Activated naive CD8-positive, alpha-beta T cell treated with anti-CD3 and anti-CD28 coated beads, Interleukin-2, amount 10 ng/mL, durations not matched to agents 7 days and 5 days (primary cell): Measurements from ENCODE around the gene CD4. TPM values are rescaled to one million over a fixed set of nuclear protein-coding genes. Genes with fewer than 3 reads are reported as not detected.

Experiments
- ATAC-seq: fragments of 150-1000 bp; cut with Tn5 transposase; one replicate; pipeline ENCODE4 v1.10.0; 2021; ENCODE audit warnings: low read depth, moderate library complexity
- POLR2A ChIA-PET: fragments of 350-600 bp; sonication (Branson Sonifier 250); formaldehyde crosslinking; loops from one replicate; lab custom pipeline; 2021; ENCODE audit warnings: antibody characterized with exemption; lab: Charles Lee
- DNase-seq: peaks from one replicate; pipeline ENCODE4 v3.0.0; 2021
- H3K27ac Mint-ChIP-seq: one replicate; pipeline ENCODE4 v1.8.0; 2022; ENCODE audit warnings: mild to moderate bottlenecking, mixed read lengths
- H3K27me3 Mint-ChIP-seq: one replicate; pipeline ENCODE4 v1.8.0; 2022; ENCODE audit warnings: mild to moderate bottlenecking, moderate library complexity, mixed read lengths
- H3K36me3 Mint-ChIP-seq: one replicate; pipeline ENCODE4 v1.8.0; 2021; ENCODE audit warnings: mild to moderate bottlenecking, mixed read lengths
- H3K4me1 Mint-ChIP-seq: one replicate; pipeline ENCODE4 v1.8.0; 2021; ENCODE audit warnings: mixed read lengths
- H3K4me3 Mint-ChIP-seq: one replicate; pipeline ENCODE4 v1.8.0; 2022; ENCODE audit warnings: mild to moderate bottlenecking, moderate library complexity, mixed read lengths
- H3K9me3 Mint-ChIP-seq: one replicate; pipeline ENCODE4 v1.8.0; 2021; ENCODE audit warnings: mixed read lengths
- total RNA-seq, 2 experiments: library from RNA; stranded (reverse); gene quantifications; one replicate each; pipeline ENCODE4 v1.2.3, GENCODE V29; 2021

Gene CD4
- total RNA-seq, 2 experiments from 2014 or later = 2.6 to 3.0 TPM

DNA sequence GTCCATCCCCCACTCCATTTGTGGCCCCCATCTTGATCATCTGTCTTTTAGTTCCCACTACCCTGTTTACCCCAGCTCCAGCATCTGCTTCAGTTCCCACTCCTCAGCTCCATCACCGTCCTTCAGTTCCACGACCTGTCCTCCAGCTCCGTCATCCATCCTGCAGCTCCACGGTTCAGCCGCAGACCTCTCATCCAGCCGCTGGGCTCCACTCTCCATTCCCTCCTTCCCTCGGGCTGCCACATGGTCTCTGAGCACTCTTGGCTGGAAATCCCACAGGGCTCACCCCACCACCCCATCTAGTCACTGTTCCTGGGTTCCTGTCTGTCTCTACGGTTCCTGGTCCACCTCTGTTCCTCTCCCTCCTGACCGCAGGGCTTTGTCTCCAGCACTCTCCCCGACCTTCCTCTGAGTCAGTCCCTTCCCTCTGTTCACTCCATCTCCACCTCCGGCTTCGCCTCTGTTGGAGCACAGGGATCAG lies 35.6 kb downstream of the CD4 start:
- Mint-ChIP-seq H3K27ac (no peak overlapping the region), H3K4me3 (no peak overlapping the region), H3K36me3 (no peaks in the 10 kb centered on the region), H3K9me3 (no peaks in the 10 kb centered on the region), H3K27me3 (peaks cover 74% of the 10 kb centered on the region), H3K4me1 (peaks cover 25% of the 10 kb centered on the region)
- DNase-seq (peak; percentile 29), ATAC-seq (no peak)
- POLR2A ChIA-PET = interaction anchor here (0.9 kb wide), 1 partner anchor 16 kb away, joined by 3 read pairs; no protein-coding TSS in a partner anchor

DNA sequence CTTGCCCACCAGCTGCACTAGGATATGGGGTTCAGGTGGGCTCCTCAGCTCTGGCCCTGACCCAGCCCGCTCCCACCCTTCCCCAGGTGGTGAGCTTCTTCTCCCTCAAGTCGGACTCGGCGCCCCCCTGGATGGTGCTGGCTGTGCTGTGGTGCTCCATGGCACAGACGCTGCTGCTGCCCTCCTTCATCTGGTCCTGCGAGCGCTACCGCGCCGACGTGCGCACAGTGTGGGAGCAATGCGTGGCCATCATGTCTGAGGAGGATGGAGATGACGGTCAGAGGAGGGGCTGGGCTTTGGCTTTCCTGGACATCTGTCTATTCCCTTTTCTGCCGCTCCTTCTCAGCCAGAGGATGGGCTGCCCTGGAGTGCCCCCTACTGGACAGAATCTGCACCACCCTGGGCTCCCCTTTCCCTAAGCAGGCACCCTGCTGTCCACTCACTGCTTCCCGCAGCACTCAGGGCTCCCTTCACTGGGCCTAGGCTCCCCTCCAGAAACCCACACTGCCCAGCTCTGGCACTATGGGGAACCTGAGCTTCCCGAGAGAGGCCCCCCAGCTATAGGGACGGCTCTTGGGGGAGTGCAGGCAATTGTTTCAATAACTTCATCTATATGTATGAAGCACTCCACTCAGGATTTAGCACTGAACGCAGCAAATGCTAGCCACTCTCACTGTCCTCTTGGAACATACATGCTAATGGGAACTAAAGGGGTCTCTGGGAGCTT lies 36.2 kb downstream of the CD4 start:
- ATAC-seq (peak; percentile 62), DNase-seq (peak; percentile 86)
- H3K4me3 Mint-ChIP-seq = no peak overlapping the region
- no peaks in the 10 kb centered on the region for H3K9me3 Mint-ChIP-seq
- peaks cover 25% of the 10 kb centered on the region for H3K4me1 Mint-ChIP-seq
- no peaks in the 10 kb centered on the region for H3K36me3 Mint-ChIP-seq
- peaks cover 76% of the 10 kb centered on the region for H3K27me3 Mint-ChIP-seq
- POLR2A ChIA-PET = interaction anchor here (0.9 to 1.4 kb wide), 2 partner anchors 17 to 73 kb away, joined by 3 to 5 read pairs; partner anchors contain the start of gene MLF2
- no peak overlapping the region for H3K27ac Mint-ChIP-seq

GRCh38 chr12:6826125-6826733 lies 36.9 kb downstream of the CD4 start:
- POLR2A ChIA-PET = interaction anchor here (1.4 kb wide), 1 partner anchor 73 kb away, joined by 5 read pairs; the partner anchor contains the start of gene MLF2
- DNase-seq (peak; percentile 30), ATAC-seq (no peak)
- Mint-ChIP-seq H3K27me3 (peaks cover 73% of the 10 kb centered on the region), H3K4me3 (no peak overlapping the region), H3K36me3 (no peaks in the 10 kb centered on the region), H3K4me1 (peaks cover 20% of the 10 kb centered on the region), H3K9me3 (no peaks in the 10 kb centered on the region), H3K27ac (no peak overlapping the region)

DNA sequence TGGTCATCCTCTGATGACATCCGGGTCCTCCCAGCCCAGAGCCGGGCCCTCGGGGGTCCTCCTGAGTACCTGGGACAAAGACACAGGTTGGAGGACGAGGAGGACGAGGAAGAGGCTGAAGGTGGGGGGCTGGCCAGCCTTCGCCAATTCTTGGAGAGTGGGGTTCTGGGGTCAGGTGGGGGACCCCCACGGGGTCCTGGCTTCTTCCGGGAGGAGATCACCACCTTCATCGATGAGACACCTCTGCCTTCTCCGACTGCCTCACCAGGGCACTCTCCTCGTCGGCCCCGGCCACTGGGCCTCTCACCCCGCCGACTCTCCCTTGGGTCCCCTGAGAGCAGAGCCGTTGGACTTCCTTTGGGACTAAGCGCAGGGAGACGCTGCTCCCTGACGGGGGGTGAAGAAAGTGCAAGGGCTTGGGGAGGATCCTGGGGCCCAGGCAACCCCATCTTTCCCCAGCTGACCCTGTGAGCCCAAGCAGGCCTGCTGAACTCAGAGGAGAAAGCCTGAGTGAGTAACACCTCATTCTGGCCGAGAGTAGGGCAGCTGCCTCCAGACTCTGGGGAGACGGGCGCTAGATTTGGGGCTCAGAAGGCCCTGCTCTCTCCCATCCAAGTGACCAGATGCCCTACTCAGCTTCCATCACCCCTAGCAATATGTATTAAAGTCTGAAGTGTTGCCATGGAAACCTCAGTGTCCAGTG lies 37.6 kb downstream of the CD4 start:
- Mint-ChIP-seq H3K4me1 (peaks cover 17% of the 10 kb centered on the region), H3K4me3 (peak overlapping the region; percentile 58), H3K27me3 (peaks cover 73% of the 10 kb centered on the region), H3K36me3 (no peaks in the 10 kb centered on the region), H3K9me3 (no peaks in the 10 kb centered on the region), H3K27ac (no peak overlapping the region)
- ATAC-seq = no peak
- POLR2A ChIA-PET = interaction anchor here (1.4 kb wide), 1 partner anchor 74 kb away, joined by 5 read pairs; the partner anchor contains the start of gene MLF2
- peak; percentile 32 for DNase-seq

DNA sequence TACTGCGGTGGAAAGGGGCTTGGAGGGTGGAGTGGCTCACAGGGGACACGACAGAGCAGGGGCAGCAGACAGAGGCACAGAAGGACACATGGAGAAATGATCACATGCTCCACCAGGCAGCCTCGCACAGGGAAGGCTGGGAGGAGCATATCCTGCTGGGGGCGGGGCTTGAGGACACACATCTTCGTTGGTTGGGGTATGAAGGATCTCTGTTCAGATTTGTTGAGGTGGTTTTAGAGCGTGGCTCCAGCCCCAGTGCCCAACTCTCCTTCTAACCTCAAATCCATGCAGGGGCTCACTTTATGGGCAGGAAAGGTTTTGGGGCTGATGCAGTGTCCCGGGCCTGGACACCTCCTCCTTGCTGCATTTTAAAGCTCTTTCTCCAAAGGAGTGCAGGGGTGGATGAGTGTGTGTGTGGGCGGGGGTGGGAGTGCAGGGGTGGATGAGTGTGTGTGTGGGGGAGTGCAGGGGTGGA lies 38.1 kb downstream of the CD4 start:
- no peak overlapping the region for H3K27ac Mint-ChIP-seq
- peaks cover 71% of the 10 kb centered on the region for H3K27me3 Mint-ChIP-seq
- H3K9me3 Mint-ChIP-seq = no peaks in the 10 kb centered on the region
- POLR2A ChIA-PET = interaction anchor here (1.7 kb wide), 1 partner anchor 24 kb away, joined by 5 read pairs; the partner anchor contains the start of gene CDCA3
- peak overlapping the region; percentile 58 for H3K4me3 Mint-ChIP-seq
- DNase-seq (peak; percentile 54), ATAC-seq (no peak)
- H3K4me1 Mint-ChIP-seq = peaks cover 15% of the 10 kb centered on the region
- H3K36me3 Mint-ChIP-seq = no peaks in the 10 kb centered on the region

- DNase-seq (peak; percentile 63), ATAC-seq (peak; percentile 44)
- H3K4me1 Mint-ChIP-seq = peaks cover 15% of the 10 kb centered on the region
- peaks cover 64% of the 10 kb centered on the region for H3K27me3 Mint-ChIP-seq
- H3K27ac Mint-ChIP-seq = peak within 1 kb of the TSS; percentile 70
- no peaks in the 10 kb centered on the region for H3K9me3 Mint-ChIP-seq
- POLR2A ChIA-PET = interaction anchor here (1.1 to 1.7 kb wide), 3 partner anchors 23 to 45 kb away, joined by 3 to 5 read pairs (median 4); partner anchors contain the start of genes CD4, CDCA3 and SPSB2
- H3K4me3 Mint-ChIP-seq = peak within 1 kb of the TSS; percentile 84
- no peaks in the 10 kb centered on the region for H3K36me3 Mint-ChIP-seq
These were observed 38.9 kb downstream of the CD4 start, which contains the start of gene P3H3 for GRCh38 chr12:6827982-6828780. Gene P3H3, plus strand, starts transcription at chr12:6828407. Its CDS starts 34 bp downstream, at chr12:6828441.

- Mint-ChIP-seq H3K27me3 (peaks cover 61% of the 10 kb centered on the region), H3K9me3 (no peaks in the 10 kb centered on the region), H3K4me1 (peaks cover 15% of the 10 kb centered on the region), H3K4me3 (peak overlapping the region; percentile 82), H3K36me3 (no peaks in the 10 kb centered on the region), H3K27ac (peak overlapping the region; percentile 70)
- ATAC-seq (peak; percentile 50), DNase-seq (peak; percentile 64)
- POLR2A ChIA-PET = interaction anchor here (0.6 to 1.7 kb wide), 5 partner anchors 22 to 249 kb away, joined by 3 to 7 read pairs (median 5); partner anchors contain the start of genes CD4, CDCA3, MLF2 and SPSB2
These were observed 39.6 kb downstream of the CD4 start for GRCh38 chr12:6828781-6829535.

- DNase-seq (no peak), ATAC-seq (no peak)
- H3K4me1 Mint-ChIP-seq = peaks cover 15% of the 10 kb centered on the region
- H3K36me3 Mint-ChIP-seq = no peaks in the 10 kb centered on the region
- POLR2A ChIA-PET = interaction anchor here (0.6 to 1.4 kb wide), 5 partner anchors 41 to 250 kb away, joined by 3 to 7 read pairs (median 4); partner anchors contain the start of genes CD4, MLF2 and SPSB2
- H3K4me3 Mint-ChIP-seq = peak overlapping the region; percentile 82
- peaks cover 58% of the 10 kb centered on the region for H3K27me3 Mint-ChIP-seq
- H3K9me3 Mint-ChIP-seq = no peaks in the 10 kb centered on the region
- H3K27ac Mint-ChIP-seq = no peak overlapping the region
These were observed 40.4 kb downstream of the CD4 start for GRCh38 chr12:6829536-6830220.

DNA sequence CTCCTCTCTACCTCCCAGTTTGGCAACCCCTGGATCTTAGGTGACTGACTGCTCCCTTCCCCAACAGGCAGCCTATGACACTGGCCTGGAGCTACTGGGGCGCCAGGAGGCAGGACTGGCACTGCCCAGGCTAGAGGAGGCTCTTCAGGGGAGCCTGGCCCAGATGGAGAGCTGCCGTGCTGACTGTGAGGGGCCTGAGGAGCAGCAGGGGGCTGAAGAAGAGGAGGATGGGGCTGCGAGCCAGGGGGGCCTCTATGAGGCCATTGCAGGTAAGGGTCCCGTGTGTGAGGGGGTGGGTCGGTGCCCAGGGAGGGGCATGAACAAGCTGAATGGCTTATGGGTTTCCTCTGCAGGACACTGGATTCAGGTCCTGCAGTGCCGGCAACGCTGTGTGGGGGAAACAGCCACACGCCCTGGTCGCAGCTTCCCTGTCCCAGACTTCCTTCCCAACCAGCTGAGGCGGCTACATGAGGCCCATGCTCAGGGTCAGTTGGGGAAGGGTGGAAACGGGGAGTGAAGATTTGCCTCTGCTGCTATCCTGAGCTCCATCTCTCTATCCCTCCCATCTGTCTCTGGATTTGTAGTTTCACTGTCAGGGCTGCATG lies 41.1 kb downstream of the CD4 start:
- POLR2A ChIA-PET = interaction anchor here (1.1 to 1.3 kb wide), 2 partner anchors 21 to 77 kb away, joined by 3 to 4 read pairs; partner anchors contain the start of genes MLF2 and USP5
- ATAC-seq (no peak), DNase-seq (peak; percentile 34)
- Mint-ChIP-seq H3K27me3 (peaks cover 53% of the 10 kb centered on the region), H3K9me3 (no peaks in the 10 kb centered on the region), H3K27ac (no peak overlapping the region), H3K4me3 (no peak overlapping the region), H3K36me3 (no peaks in the 10 kb centered on the region), H3K4me1 (peaks cover 17% of the 10 kb centered on the region)

DNA sequence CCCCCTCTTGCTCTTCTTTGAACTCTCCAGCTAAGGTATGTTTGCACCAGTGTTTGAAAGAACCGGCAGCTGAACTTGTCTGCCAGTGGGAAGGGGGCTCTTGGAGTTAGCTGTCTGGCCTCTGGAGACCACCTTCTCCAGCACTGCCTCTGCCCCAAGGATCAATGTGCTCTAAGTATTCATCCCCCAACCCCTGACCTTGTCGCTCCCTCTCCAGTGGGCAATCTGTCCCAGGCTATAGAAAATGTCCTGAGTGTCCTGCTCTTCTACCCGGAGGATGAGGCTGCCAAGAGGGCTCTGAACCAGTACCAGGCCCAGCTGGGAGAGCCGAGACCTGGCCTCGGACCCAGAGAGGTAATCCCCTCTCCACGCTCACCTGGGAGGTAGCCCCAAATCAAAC lies 41.7 kb downstream of the CD4 start:
- no peaks in the 10 kb centered on the region for H3K9me3 Mint-ChIP-seq
- H3K27ac Mint-ChIP-seq = no peak overlapping the region
- no peaks in the 10 kb centered on the region for H3K36me3 Mint-ChIP-seq
- no peak for ATAC-seq
- POLR2A ChIA-PET = interaction anchor here (1.1 to 1.3 kb wide), 2 partner anchors 21 to 78 kb away, joined by 3 to 4 read pairs; partner anchors contain the start of genes MLF2 and USP5
- H3K27me3 Mint-ChIP-seq = peaks cover 48% of the 10 kb centered on the region
- H3K4me1 Mint-ChIP-seq = peaks cover 19% of the 10 kb centered on the region
- no peak overlapping the region for H3K4me3 Mint-ChIP-seq
- DNase-seq = no peak
